HL-60/S4 (cell line): ENCODE data around the gene LSM2.

ENCODE experiments used
- in situ Hi-C: fragments of 300-500 bp; cut with MboI; formaldehyde crosslinking; loops from 2 replicates; pipeline ENCODE4 v1.14.3; 2022; ENCODE audit warnings: low sequenced_read_pairs

LSM2 gene

DNA sequence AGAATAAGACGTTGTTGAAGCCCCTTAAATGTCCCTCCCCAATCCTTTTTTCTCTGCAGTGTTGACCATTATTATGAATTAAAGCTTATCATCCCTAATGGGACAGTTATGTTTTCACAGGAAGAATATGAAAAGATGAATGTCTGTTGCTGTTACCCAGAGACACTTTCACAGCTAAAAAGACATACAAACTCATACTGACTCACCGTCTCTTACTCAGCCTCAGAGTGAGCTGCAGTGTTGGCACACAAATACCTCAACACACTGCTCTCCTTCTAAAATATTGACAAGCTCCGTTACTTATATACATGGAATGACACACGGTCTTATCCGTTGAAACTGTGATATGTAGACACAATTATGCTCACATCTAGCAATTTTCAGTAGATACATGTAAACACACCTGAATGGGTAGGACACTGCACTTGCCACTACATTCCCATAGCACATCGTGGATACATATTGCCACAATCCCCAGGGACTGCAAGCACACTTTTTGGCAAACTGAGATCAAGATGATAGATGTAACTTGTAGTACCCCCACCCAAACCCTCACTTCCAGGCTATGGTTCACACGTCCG is 53.9 kb downstream of the LSM2 start:
- in situ Hi-C loops: no loop called here

DNA sequence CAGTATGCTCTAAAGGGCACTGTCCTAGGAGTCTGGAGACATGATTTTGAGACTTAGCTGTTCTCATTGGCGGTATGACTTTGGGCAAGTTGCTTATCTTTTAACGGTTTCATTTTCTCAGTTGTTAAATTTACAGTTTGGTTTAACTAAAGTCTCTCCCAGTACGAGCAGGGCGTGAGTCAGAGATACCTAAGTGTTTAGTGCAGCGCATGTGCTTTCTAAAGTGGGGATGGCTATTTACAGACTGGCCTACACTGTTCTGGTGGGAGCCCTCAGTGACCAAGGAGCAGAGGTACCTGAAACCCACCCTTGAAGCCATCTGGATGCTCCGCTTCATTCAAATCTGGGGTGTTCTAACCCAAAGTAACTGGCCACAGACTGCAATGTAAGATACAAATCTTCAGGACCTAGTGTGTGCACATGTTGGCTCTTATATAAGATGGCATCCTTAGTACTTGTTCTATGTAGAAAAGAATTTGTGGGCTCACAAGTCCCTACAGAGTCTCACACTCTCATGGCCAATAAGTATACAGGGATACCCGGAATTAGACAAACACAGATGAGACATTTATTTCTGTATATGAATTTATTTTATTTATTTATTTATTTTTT is 56.2 kb downstream of the LSM2 start:
- in situ Hi-C loops: no loop called here

- in situ Hi-C loops: no loop called here
These were observed 57.3 kb downstream of the LSM2 start for GRCh38 chr6:31749301-31750036.
